SK-N-SH (cell line): Measurements from ENCODE around the gene PCCB. TPM values are rescaled to one million over a fixed set of nuclear protein-coding genes. Genes with fewer than 3 reads are reported as not detected.

ENCODE experiments used
- polyA plus RNA-seq, 3 experiments: library from polyadenylated mRNA; depleted of rRNA; stranded (reverse); fragments of >200 nt; gene quantifications; 2 replicates each; pipeline ENCODE4 v1.2.3, GENCODE V29; 2012

The PCCB gene
- polyA plus RNA-seq, 1 of the 3 experiments (the other 2 are of a cell fraction), result 67.5 TPM

Other genes starting within 250 kb of the PCCB start
- 2.2 and 2.4 TPM in 2 replicates for gene MSL2, start 54.0 kb upstream of the PCCB start, polyA plus RNA-seq (2012; rRNA removed)